AG09309 (cell line): ENCODE results near the gene PER3.

Source experiments
- DNase-seq: peaks from one replicate; pipeline ENCODE4 v3.0.0-alpha.2; 2010; ENCODE audit warnings: low read depth
- H3K4me3 ChIP-seq: 2 replicates; pipeline ENCODE4 v1.5.1; 2011; ENCODE audit warnings: mild to moderate bottlenecking, low read depth, low read length, moderate library complexity; ENCODE audit not compliant: control insufficient read depth
- CTCF ChIP-seq: IDR thresholded peaks from 2 replicates; pipeline ENCODE4 v1.5.1; 2011; ENCODE audit warnings: mild to moderate bottlenecking, low read depth, low read length, inconsistent platforms; ENCODE audit not compliant: insufficient read depth, control insufficient read depth; ENCODE audit errors: missing control alignments

Gene PER3

GRCh38 chr1:7767176-7767575 is 16.9 kb upstream of the PER3 start:
- no peak overlapping the region for H3K4me3 ChIP-seq
- no peak for TF ChIP-seq CTCF
- no peak for DNase-seq

GRCh38 chr1:7768583-7768982 is 15.5 kb upstream of the PER3 start:
- no peak for DNase-seq
- no peak overlapping the region for H3K4me3 ChIP-seq
- no peak for TF ChIP-seq CTCF

GRCh38 chr1:7769673-7770412 is 14.2 kb upstream of the PER3 start:
- TF ChIP-seq CTCF: no peak
- no peak for DNase-seq
- H3K4me3 ChIP-seq: no peak overlapping the region

- DNase-seq: no peak
- TF ChIP-seq CTCF: no peak
- H3K4me3 ChIP-seq: peak overlapping the region; percentile 64
Measured at GRCh38 chr1:7770669-7770996, 13.5 kb upstream of the PER3 start.

GRCh38 chr1:7770997-7771822 is 12.9 kb upstream of the PER3 start, which contains the start of gene VAMP3:
Gene VAMP3 (plus strand): TSS chr1:7771296. CDS start chr1:7771384, 88 bp downstream.
- no peak for TF ChIP-seq CTCF
- no peak for DNase-seq
- peak within 1 kb of the TSS; percentile 64 for H3K4me3 ChIP-seq

- no peak for TF ChIP-seq CTCF
- DNase-seq: no peak
- peak overlapping the region; percentile 64 for H3K4me3 ChIP-seq
Measured at GRCh38 chr1:7771823-7772299, 12.2 kb upstream of the PER3 start.
